ENCODE results near the gene SYT9.

GRCh38 chr11:7341551-7341950 is 89.8 kb downstream of the SYT9 start:
- TF ChIP-seq CTCF (IDR thresholded peaks at IDR 0.05) = no peak
- TF ChIP-seq POLR2A (IDR thresholded peaks at IDR 0.05) = no peak

All from vagina (tissue), 2 donors.